Gastroesophageal sphincter (tissue), 4 donors: ENCODE measurements around the gene NPLOC4. TPM values are rescaled to one million over a fixed set of nuclear protein-coding genes. Genes with fewer than 3 reads are reported as not detected.

Experiments used
- ATAC-seq: fragments of 150-250 bp; one replicate; pipeline ENCODE4 v1.9.1; 2016; ENCODE audit warnings: mild to moderate bottlenecking, moderate library complexity
- H3K27ac ChIP-seq, 4 donors: fragments of 200-600 bp; sonication (generic) in 3 of 4; 1 replicate in 3 of 4; 2 replicates in 1 of 4; pipeline ENCODE4 v1.5.1; 2016 to 2019
- H3K27me3 ChIP-seq: fragments of 200-600 bp; sonication (generic); one replicate; pipeline ENCODE4 v1.5.1; 2019
- H3K36me3 ChIP-seq, 2 donors: fragments of 200-600 bp; sonication (generic); one replicate each; pipeline ENCODE4 v1.5.1; 2019; ENCODE audit warnings: control low read depth in 1 of 2
- H3K4me1 ChIP-seq, 3 donors: fragments of 200-600 bp; sonication (generic); 1 replicate in 2 of 3; 2 replicates in 1 of 3; pipeline ENCODE4 v1.5.1; 2016 to 2019; ENCODE audit warnings: control low read depth in 2 of 3
- H3K4me3 ChIP-seq, 2 donors: fragments of 200-600 bp; sonication (generic); one replicate each; pipeline ENCODE4 v1.5.1; 2019; ENCODE audit warnings: mild to moderate bottlenecking in 1 of 2, moderate library complexity in 1 of 2
- H3K9me3 ChIP-seq, 3 donors: fragments of 200-600 bp; sonication (generic); one replicate each; pipeline ENCODE4 v1.5.1; 2017 to 2019; ENCODE audit warnings: control low read depth in 2 of 3
- CTCF ChIP-seq, 4 experiments: fragments of 200-600 bp in 2 of 4; fragments of 450-650 bp in 2 of 4; sonication (generic) in 1 of 4; IDR thresholded peaks; one replicate each; pipeline ENCODE4 v1.5.1; 2017 to 2019; ENCODE audit warnings: antibody characterized with exemption in 4 of 4, mild to moderate bottlenecking in 2 of 4, moderate library complexity in 2 of 4
- EP300 ChIP-seq: sonication (generic); formaldehyde crosslinking; IDR thresholded peaks from one replicate; pipeline ENCODE4 v1.6.1; 2017; ENCODE audit warnings: antibody characterized with exemption, mild to moderate bottlenecking
- POLR2A ChIP-seq, 2 donors: fragments of 450-650 bp; IDR thresholded peaks; one replicate each; pipeline ENCODE4 v1.6.1; 2017; ENCODE audit warnings: antibody characterized with exemption in 2 of 2, mild to moderate bottlenecking in 2 of 2, moderate library complexity in 1 of 2
- POLR2AphosphoS5 ChIP-seq: sonication (generic); formaldehyde crosslinking; IDR thresholded peaks from one replicate; pipeline ENCODE4 v1.6.1; 2017; ENCODE audit warnings: antibody characterized with exemption
- WGBS, 2 donors: methylation state at CpG; one replicate each; pipeline ENCODE4 v1.1.5; 2018; ENCODE audit warnings: low coverage in 1 of 2; 5-methylcytosine and 5-hydroxymethylcytosine counted together
- total RNA-seq, 4 donors: library from RNA; depleted of rRNA; stranded (reverse); fragments of >200 nt; gene quantifications; one replicate each; pipeline ENCODE4 v1.1.0, GENCODE V29; 2016

Gene NPLOC4
- total RNA-seq, 4 donors from 2014 or later: 49.5 to 83.8 (median 58.0) TPM

GRCh38 chr17:81556863-81557262, 80.0 kb downstream of the NPLOC4 start:
- Histone ChIP-seq H3K36me3 (peaks cover 0 to 58% of the 10 kb centered on the region in 2 donors), H3K27ac (no peak overlapping the region), H3K4me3 (no peak overlapping the region), H3K4me1 (peaks cover 0 to 17% (median 8%) of the 10 kb centered on the region in 3 donors), H3K27me3 (no peaks in the 10 kb centered on the region), H3K9me3 (no peaks in the 10 kb centered on the region)
- WGBS, 2 donors: 87% methylated on average over 3 of the region's 6 CpGs; no CpG with 5 or more reads in 1 of the 2 donors
- TF ChIP-seq POLR2A (IDR thresholded peaks at IDR 0.05) (no peak), EP300 (no peak)
- no peak for ATAC-seq

- peaks cover 0 to 24% (median 12%) of the 10 kb centered on the region in 3 donors for H3K4me1 ChIP-seq
- H3K4me3 ChIP-seq: no peak overlapping the region
- H3K27ac ChIP-seq: no peak overlapping the region
- 20 to 40% methylated on average over 1 to 3 of the region's 9 CpGs for WGBS, 2 donors
- peaks cover 0 to 52% of the 10 kb centered on the region in 2 donors for H3K36me3 ChIP-seq
- no peaks in the 10 kb centered on the region for H3K9me3 ChIP-seq
- no peaks in the 10 kb centered on the region for H3K27me3 ChIP-seq
- no peak for ATAC-seq
- TF ChIP-seq POLR2AphosphoS5 (no peak), CTCF (IDR thresholded peaks at IDR 0.05) (no peak), POLR2A (IDR thresholded peaks at IDR 0.05) (no peak), EP300 (no peak)
These were observed 80.7 kb downstream of the NPLOC4 start for GRCh38 chr17:81556175-81556691.

GRCh38 chr17:81553616-81554181, 83.2 kb downstream of the NPLOC4 start:
- H3K9me3 ChIP-seq: no peaks in the 10 kb centered on the region
- 0 to 37% methylated on average over 1 to 6 of the region's 24 CpGs for whole genome bisulfite sequencing, 2 donors
- peaks cover 0 to 39% (median 14%) of the 10 kb centered on the region in 3 donors for H3K4me1 ChIP-seq
- no peaks in the 10 kb centered on the region for H3K27me3 ChIP-seq
- ATAC-seq: no peak
- TF ChIP-seq POLR2A (IDR thresholded peaks at IDR 0.05) (no peak), POLR2AphosphoS5 (no peak), EP300 (no peak), CTCF (IDR thresholded peaks at IDR 0.05) (no peak)
- peak overlapping the region in 3 of 4 donors; percentile 89 to 92 (median 91) for H3K27ac ChIP-seq
- H3K36me3 ChIP-seq: peaks cover 0 to 46% of the 10 kb centered on the region in 2 donors
- H3K4me3 ChIP-seq: peak overlapping the region in 1 of 2 donors; percentile 96

GRCh38 chr17:81553018-81553615, 83.8 kb downstream of the NPLOC4 start:
- Histone ChIP-seq H3K9me3 (no peaks in the 10 kb centered on the region), H3K27me3 (no peaks in the 10 kb centered on the region), H3K4me3 (peak overlapping the region; percentile 86 to 96), H3K36me3 (peaks cover 0 to 46% of the 10 kb centered on the region in 2 donors), H3K4me1 (peaks cover 0 to 39% (median 14%) of the 10 kb centered on the region in 3 donors), H3K27ac (peak overlapping the region; percentile 43 to 92 (median 90))
- 0 to 20% methylated on average over 1 to 2 of the region's 19 CpGs for WGBS, 2 donors
- peak; percentile 57 for ATAC-seq
- no peak for TF ChIP-seq EP300
- TF ChIP-seq POLR2AphosphoS5: no peak
- no peak for TF ChIP-seq CTCF (IDR thresholded peaks at IDR 0.05)
- TF ChIP-seq POLR2A (IDR thresholded peaks at IDR 0.05): no peak

GRCh38 chr17:81552244-81553017, 84.5 kb downstream of the NPLOC4 start, which contains the start of gene FAAP100:
Gene FAAP100 (minus strand): TSS chr17:81552353. CDS start chr17:81552330, 23 bp downstream.
- H3K27ac ChIP-seq: peak within 1 kb of the TSS; percentile 43 to 92 (median 90)
- peak in 1 of 4 experiments; percentile 31 for TF ChIP-seq CTCF (IDR thresholded peaks at IDR 0.05)
- no peak for TF ChIP-seq EP300
- TF ChIP-seq POLR2A (IDR thresholded peaks at IDR 0.05): peak; percentile 79 to 81
- TF ChIP-seq POLR2AphosphoS5: peak; percentile 46
- WGBS, 2 donors: no CpG with 5 or more reads among the region's 85 CpGs
- peaks cover 0 to 46% of the 10 kb centered on the region in 2 donors for H3K36me3 ChIP-seq
- H3K4me1 ChIP-seq: peaks cover 0 to 39% (median 14%) of the 10 kb centered on the region in 3 donors
- H3K27me3 ChIP-seq: no peaks in the 10 kb centered on the region
- peak; percentile 83 for ATAC-seq
- peak within 1 kb of the TSS; percentile 86 to 96 for H3K4me3 ChIP-seq
- no peaks in the 10 kb centered on the region for H3K9me3 ChIP-seq
